ENCODE measurements around the gene IGFBP3. TPM values are rescaled to one million over a fixed set of nuclear protein-coding genes. Genes with fewer than 3 reads are reported as not detected.

The IGFBP3 gene
- total and polyA plus RNA-seq, 2 of the 13 experiments (the other 11 are each of a cell fraction or from before 2014, with no cell fraction given), result 57.5 TPM; not detected in 1

- H3K9me3 ChIP-seq (ENCODE audit: low read length), result no peaks in the 10 kb centered on the region
- 49% methylated on average over 9 of the region's 9 CpGs for WGBS (ENCODE audit: low lambda C conversion rate)
- DNase-seq (ENCODE audit: low spot score) (no peak), FAIRE-seq (no peak), ATAC-seq (peak; percentile 56)
- no TSS peak for BruUV-seq (replicated peaks)
- no peak overlapping the region for H3K9ac ChIP-seq (ENCODE audit: insufficient read depth, low read depth, low read length)
- no peak overlapping the region for H3K27ac ChIP-seq (ENCODE audit: extremely low read length, insufficient read depth, low read length)
- H3K4me2 ChIP-seq (ENCODE audit: low read depth, low read length), result no peak overlapping the region
- intact Hi-C loops (cut with micrococcal nuclease; ENCODE audit: unreplicated experiment) (no loop called here), in situ Hi-C loops (cut with HindIII; ENCODE audit: extremely low pct_ligation_motif_present, low pct_unique_long_range_greater_than_20kb) (loop anchor here (10.0 kb wide), 1 partner anchor 1273 kb away; no protein-coding TSS in a partner anchor)
- no peaks in the 10 kb centered on the region for H3K4me1 ChIP-seq (ENCODE audit: insufficient read depth, low read length)
- POLR2A ChIA-PET, result interaction anchor here (1.0 kb wide), 1 partner anchor 18 kb away, joined by 3 read pairs; no protein-coding TSS in a partner anchor
- no peaks in the 10 kb centered on the region for H4K20me1 ChIP-seq (ENCODE audit: insufficient read depth, low read length)
- TF ChIP-seq GPBP1L1 (CRISPR knock-in tag; IDR thresholded peaks at IDR 0.05) (no peak), POLR2A (IDR thresholded peaks at IDR 0.05; ENCODE audit: insufficient read depth in 1 of 2, low read depth in 2 of 2, low read length in 2 of 2) (0 out of 4 replicates have a peak, but pooled peaks of 1 of the 2 experiments have one; percentile 3), NR1H2 (CRISPR knock-in tag; IDR thresholded peaks at IDR 0.05; ENCODE audit: borderline replicate concordance, low read depth) (no peak), ERF (CRISPR knock-in tag; IDR thresholded peaks at IDR 0.05) (0 out of 2 replicates have a peak, but pooled peaks have one; percentile 20), NR2C2 (CRISPR knock-in tag; IDR thresholded peaks at IDR 0.05; ENCODE audit: borderline replicate concordance) (no peak), HOMEZ (CRISPR knock-in tag; IDR thresholded peaks at IDR 0.05; ENCODE audit: low read depth) (no peak), ZNF510 (CRISPR knock-in tag; IDR thresholded peaks at IDR 0.05; ENCODE audit: low read depth) (no peak), STAG1 (CRISPR knock-in tag; IDR thresholded peaks at IDR 0.05) (peak; percentile 31; the same call in 1 of the 2 replicates), CTCF (CRISPR knock-in tag; IDR thresholded peaks at IDR 0.05) (peak; percentile 46), ZNF30 (CRISPR knock-in tag; IDR thresholded peaks at IDR 0.05) (no peak)
- TF ChIP-seq, protein P1, sequence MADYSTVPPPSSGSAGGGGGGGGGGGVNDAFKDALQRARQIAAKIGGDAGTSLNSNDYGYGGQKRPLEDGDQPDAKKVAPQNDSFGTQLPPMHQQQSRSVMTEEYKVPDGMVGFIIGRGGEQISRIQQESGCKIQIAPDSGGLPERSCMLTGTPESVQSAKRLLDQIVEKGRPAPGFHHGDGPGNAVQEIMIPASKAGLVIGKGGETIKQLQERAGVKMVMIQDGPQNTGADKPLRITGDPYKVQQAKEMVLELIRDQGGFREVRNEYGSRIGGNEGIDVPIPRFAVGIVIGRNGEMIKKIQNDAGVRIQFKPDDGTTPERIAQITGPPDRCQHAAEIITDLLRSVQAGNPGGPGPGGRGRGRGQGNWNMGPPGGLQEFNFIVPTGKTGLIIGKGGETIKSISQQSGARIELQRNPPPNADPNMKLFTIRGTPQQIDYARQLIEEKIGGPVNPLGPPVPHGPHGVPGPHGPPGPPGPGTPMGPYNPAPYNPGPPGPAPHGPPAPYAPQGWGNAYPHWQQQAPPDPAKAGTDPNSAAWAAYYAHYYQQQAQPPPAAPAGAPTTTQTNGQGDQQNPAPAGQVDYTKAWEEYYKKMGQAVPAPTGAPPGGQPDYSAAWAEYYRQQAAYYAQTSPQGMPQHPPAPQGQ (CRISPR knock-in tag; IDR thresholded peaks at IDR 0.05; ENCODE audit: borderline replicate concordance), result no peak
- TF ChIP-seq, protein P2, sequence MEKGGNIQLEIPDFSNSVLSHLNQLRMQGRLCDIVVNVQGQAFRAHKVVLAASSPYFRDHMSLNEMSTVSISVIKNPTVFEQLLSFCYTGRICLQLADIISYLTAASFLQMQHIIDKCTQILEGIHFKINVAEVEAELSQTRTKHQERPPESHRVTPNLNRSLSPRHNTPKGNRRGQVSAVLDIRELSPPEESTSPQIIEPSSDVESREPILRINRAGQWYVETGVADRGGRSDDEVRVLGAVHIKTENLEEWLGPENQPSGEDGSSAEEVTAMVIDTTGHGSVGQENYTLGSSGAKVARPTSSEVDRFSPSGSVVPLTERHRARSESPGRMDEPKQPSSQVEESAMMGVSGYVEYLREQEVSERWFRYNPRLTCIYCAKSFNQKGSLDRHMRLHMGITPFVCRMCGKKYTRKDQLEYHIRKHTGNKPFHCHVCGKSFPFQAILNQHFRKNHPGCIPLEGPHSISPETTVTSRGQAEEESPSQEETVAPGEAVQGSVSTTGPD (CRISPR knock-in tag; IDR thresholded peaks at IDR 0.05), result no peak
- H2AFZ ChIP-seq (ENCODE audit: low read length), result no peak overlapping the region
- no peak overlapping the region for H3K4me3 ChIP-seq (replicated peaks in 1 of 3; ENCODE audit: insufficient read depth in 1 of 3, low read depth in 2 of 3, low read length in 3 of 3)
- CTCF ChIA-PET (ENCODE audit: low intra/inter-chr PET ratio, low total read pairs), result no interaction called here
- no peaks in the 10 kb centered on the region for H3K36me3 ChIP-seq (replicated peaks in 1 of 2; ENCODE audit: control insufficient read depth in 1 of 2, insufficient read depth in 2 of 2, low read length in 2 of 2)
- no peaks in the 10 kb centered on the region; a peak in 1 of 5 replicates for H3K27me3 ChIP-seq (ENCODE audit: control insufficient read depth in 1 of 2, insufficient read depth in 2 of 2, low read length in 2 of 2)
- H3K79me2 ChIP-seq (ENCODE audit: insufficient read depth, low read length), result no peaks in the 10 kb centered on the region
These were observed 9.8 kb downstream of the IGFBP3 start for GRCh38 chr7:45911311-45911710.

Data from HepG2 (cell line).